ENCODE data around the gene OPCML.

GRCh38 chr11:133325711-133326110, 206.6 kb downstream of the OPCML start:
- TF ChIP-seq POLR2A (IDR thresholded peaks at IDR 0.05) (no peak), CTCF (IDR thresholded peaks at IDR 0.05) (no peak)

All from lower leg skin (tissue), 3 donors.